IMR-90 (cell line): Measurements from ENCODE around the gene PMS1. TPM values are rescaled to one million over a fixed set of nuclear protein-coding genes. Genes with fewer than 3 reads are reported as not detected.
A peak's percentile ranks its signal among the peaks of the same experiment; 100 is the strongest.

ENCODE experiments used
- ATAC-seq: fragments of 200-7000 bp; cut with Tn5 transposase; 2 replicates; pipeline ENCODE4 v1.9.1; 2020; ENCODE audit warnings: low read depth, mild to moderate bottlenecking, moderate library complexity
- BruUV-seq: library from RNA; stranded (reverse); fragments of 400-500 nt; replicated peaks from 2 replicates; lab custom pipeline; 2021; lab: Mats Ljungman, UMichigan
- CTCF ChIA-PET: fragments of 300-600 bp; formaldehyde crosslinking; extraction: SDS; loops from one replicate; lab custom pipeline; 2021; ENCODE audit warnings: antibody characterized with exemption; lab: Yijun Ruan, JAX
- POLR2A ChIA-PET: fragments of 300-600 bp; sonication (Branson Sonifier 250); formaldehyde crosslinking; loops from one replicate; lab custom pipeline; 2022; ENCODE audit warnings: antibody characterized with exemption; ENCODE audit not compliant: unreplicated experiment; lab: Charles Lee
- DNase-seq: peaks from one replicate; pipeline ENCODE4 v3.0.0; 2013
- H2AFZ ChIP-seq: replicated peaks from 2 replicates; pipeline ENCODE3; 2013; ENCODE audit warnings: low read length, mild to moderate bottlenecking; ENCODE audit not compliant: poor library complexity
- H2AK5ac ChIP-seq: 2 replicates; pipeline ENCODE4 v1.6.1; 2013; ENCODE audit warnings: low read depth, low read length, inconsistent platforms
- H2AK9ac ChIP-seq: replicated peaks from 2 replicates; pipeline ENCODE3; 2013; ENCODE audit warnings: mild to moderate bottlenecking, low read depth, low read length, moderate library complexity; ENCODE audit not compliant: poor library complexity
- H2BK120ac ChIP-seq: 2 replicates; pipeline ENCODE4 v1.6.1; 2013; ENCODE audit warnings: low read depth, low read length, inconsistent platforms
- H2BK15ac ChIP-seq: 3 replicates; pipeline ENCODE4 v1.6.1; 2013; ENCODE audit warnings: low read depth, low read length, inconsistent platforms
- H2BK20ac ChIP-seq: 2 replicates; pipeline ENCODE4 v1.6.1; 2013; ENCODE audit warnings: low read depth, mild to moderate bottlenecking, inconsistent platforms, low read length, moderate library complexity
- H2BK5ac ChIP-seq: 2 replicates; pipeline ENCODE4 v1.6.1; 2013; ENCODE audit warnings: mild to moderate bottlenecking, low read depth, low read length, inconsistent platforms; ENCODE audit not compliant: poor library complexity, severe bottlenecking
- H3K14ac ChIP-seq: replicated peaks from 2 replicates; pipeline ENCODE4 v1.6.1; 2013; ENCODE audit warnings: low read depth, low read length, inconsistent platforms
- H3K18ac ChIP-seq: 2 replicates; pipeline ENCODE4 v1.6.1; 2013; ENCODE audit warnings: low read depth, low read length, control low read depth
- H3K23ac ChIP-seq: 2 replicates; pipeline ENCODE4 v1.6.1; 2013; ENCODE audit warnings: low read depth, low read length, inconsistent platforms
- H3K27ac ChIP-seq: 2 replicates; pipeline ENCODE4 v1.5.1; 2013; ENCODE audit warnings: mild to moderate bottlenecking, control low read depth, low read length; ENCODE audit not compliant: insufficient read depth
- H3K27me3 ChIP-seq: 2 replicates; pipeline ENCODE4 v1.6.1; 2013; ENCODE audit warnings: low read length; ENCODE audit not compliant: control insufficient read depth, insufficient read depth
- H3K36me3 ChIP-seq: 2 replicates; pipeline ENCODE4 v1.6.1; 2013; ENCODE audit warnings: low read length, mixed read lengths; ENCODE audit not compliant: control insufficient read depth, insufficient read depth
- H3K4ac ChIP-seq: 2 replicates; pipeline ENCODE4 v1.6.1; 2013; ENCODE audit warnings: low read depth, low read length, inconsistent platforms
- H3K4me1 ChIP-seq: 2 replicates; pipeline ENCODE4 v1.6.1; 2013; ENCODE audit warnings: low read length, mixed read lengths; ENCODE audit not compliant: control insufficient read depth, insufficient read depth
- H3K4me2 ChIP-seq: 2 replicates; pipeline ENCODE4 v1.6.1; 2013; ENCODE audit warnings: low read depth, mild to moderate bottlenecking, control low read depth, low read length, moderate library complexity
- H3K4me3 ChIP-seq: 2 replicates; pipeline ENCODE4 v1.5.1; 2013; ENCODE audit warnings: low read depth, mild to moderate bottlenecking, control low read depth, low read length, moderate library complexity; ENCODE audit not compliant: insufficient read depth
- H3K56ac ChIP-seq: 2 replicates; pipeline ENCODE4 v1.6.1; 2013; ENCODE audit warnings: low read length, inconsistent platforms; ENCODE audit not compliant: insufficient read depth; ENCODE audit errors: extremely low read depth
- H3K79me1 ChIP-seq, 2 experiments: 2 replicates each; pipeline ENCODE4 v1.6.1; 2013; ENCODE audit warnings: low read length in 2 of 2, inconsistent platforms in 1 of 2, low read depth in 1 of 2
- H3K9ac ChIP-seq: 2 replicates; pipeline ENCODE4 v1.6.1; 2013; ENCODE audit warnings: low read depth, low read length, control low read depth
- H3K9me1 ChIP-seq: 2 replicates; pipeline ENCODE4 v1.6.1; 2013; ENCODE audit warnings: low read length, inconsistent platforms; ENCODE audit not compliant: insufficient read depth
- H3K9me3 ChIP-seq: 2 replicates; pipeline ENCODE4 v1.6.1; 2013; ENCODE audit warnings: low read length; ENCODE audit not compliant: control insufficient read depth, insufficient read depth
- H4K20me1 ChIP-seq: 2 replicates; pipeline ENCODE4 v1.6.1; 2013; ENCODE audit warnings: low read length, inconsistent platforms; ENCODE audit not compliant: insufficient read depth
- H4K5ac ChIP-seq: 2 replicates; pipeline ENCODE4 v1.6.1; 2013; ENCODE audit warnings: mild to moderate bottlenecking, low read depth, low read length, control low read depth
- H4K8ac ChIP-seq, 2 experiments: 2 replicates each; pipeline ENCODE4 v1.6.1; 2013; ENCODE audit warnings: low read depth in 2 of 2, low read length in 2 of 2, control low read depth in 1 of 2, inconsistent platforms in 1 of 2
- H4K91ac ChIP-seq: 2 replicates; pipeline ENCODE4 v1.6.1; 2013; ENCODE audit warnings: low read depth, low read length, inconsistent platforms; ENCODE audit not compliant: insufficient read depth
- BHLHE40 ChIP-seq: fragments of 150-350 bp; IDR thresholded peaks from 2 replicates; pipeline ENCODE4 v1.6.1; 2016; ENCODE audit warnings: mild to moderate bottlenecking, low read depth, low read length
- CEBPB ChIP-seq: IDR thresholded peaks from 2 replicates; pipeline ENCODE4 v1.6.1; 2012; ENCODE audit warnings: low read depth, low read length, improper control_type of control experiment
- CHD1 ChIP-seq: IDR thresholded peaks from 2 replicates; pipeline ENCODE4 v1.6.1; 2012; ENCODE audit warnings: low read depth, low read length, improper control_type of control experiment
- FOS ChIP-seq: fragments of 150-350 bp; IDR thresholded peaks from 2 replicates; pipeline ENCODE4 v1.6.1; 2016; ENCODE audit warnings: low read depth, low read length
- MAFK ChIP-seq: IDR thresholded peaks from 2 replicates; pipeline ENCODE4 v1.6.1; 2012; ENCODE audit warnings: low read depth, low read length, improper control_type of control experiment
- MAZ ChIP-seq: IDR thresholded peaks from 2 replicates; pipeline ENCODE4 v1.6.1; 2012; ENCODE audit warnings: low read depth, mild to moderate bottlenecking, low read length, improper control_type of control experiment, moderate library complexity, borderline replicate concordance
- MXI1 ChIP-seq: IDR thresholded peaks from 2 replicates; pipeline ENCODE4 v1.6.1; 2012; ENCODE audit warnings: low read depth, mild to moderate bottlenecking, low read length, moderate library complexity, borderline replicate concordance
- NFE2L2 ChIP-seq: fragments of 150-350 bp; IDR thresholded peaks from 2 replicates; pipeline ENCODE4 v1.6.1; 2016; ENCODE audit warnings: low read depth, mild to moderate bottlenecking, low read length
- POLR2A ChIP-seq: IDR thresholded peaks from 2 replicates; pipeline ENCODE4 v1.6.1; 2012; ENCODE audit warnings: mild to moderate bottlenecking, low read depth, low read length
- RAD21 ChIP-seq: IDR thresholded peaks from 2 replicates; pipeline ENCODE4 v1.6.1; 2012; ENCODE audit warnings: low read length, improper control_type of control experiment
- RFX5 ChIP-seq: IDR thresholded peaks from 2 replicates; pipeline ENCODE4 v1.8.0; 2012; ENCODE audit warnings: low read depth, mild to moderate bottlenecking, low read length, moderate library complexity
- SMC3 ChIP-seq: fragments of 150-350 bp; IDR thresholded peaks from 2 replicates; pipeline ENCODE4 v1.6.1; 2016; ENCODE audit warnings: low read depth, mild to moderate bottlenecking, antibody characterized with exemption, low read length, moderate library complexity
- WGBS, 2 experiments: methylation state at CpG; one replicate each; pipeline versions ENCODE4 v1.1.5 to v1.1.7; 2013; ENCODE audit warnings: missing lambda C conversion rate in 2 of 2; ENCODE audit not compliant: insufficient read length in 1 of 2; ENCODE audit errors: extremely low coverage in 2 of 2; 5-methylcytosine and 5-hydroxymethylcytosine counted together
- dilution Hi-C: fragments of 300-500 bp; cut with HindIII; formaldehyde crosslinking; loops from one replicate; pipeline ENCODE4 v1.14.3; 2018; ENCODE audit warnings: low sequenced_read_pairs; ENCODE audit not compliant: unreplicated experiment
- in situ Hi-C: fragments of 300-500 bp; cut with MboI; formaldehyde crosslinking; loops from 3 replicates; pipeline ENCODE4 v1.14.3; 2019; ENCODE audit warnings: low sequenced_read_pairs, inconsistent platforms, mixed read lengths
- intact Hi-C: fragments of 100-400 bp; cut with micrococcal nuclease; formaldehyde crosslinking; loops from 2 replicates; pipeline ENCODE4 v1.10.0; 2022
- polyA plus RNA-seq, 3 experiments: library from polyadenylated mRNA; depleted of rRNA; stranded (reverse); fragments of >200 nt; gene quantifications; 2 replicates each; pipeline ENCODE4 v1.2.3, GENCODE V29; 2012; ENCODE audit warnings: low replicate concordance in 1 of 3
- total RNA-seq: library from RNA; depleted of rRNA; stranded (reverse); fragments of >200 nt; gene quantifications from 2 replicates; pipeline ENCODE4 v1.2.3, GENCODE V29; 2012
- TF ChIP-seq, protein P1 (sequence below): fragments of 150-350 bp; IDR thresholded peaks from 2 replicates; pipeline ENCODE4 v1.6.1; 2016; ENCODE audit warnings: low read depth, mild to moderate bottlenecking, low read length, moderate library complexity, borderline replicate concordance
- TF ChIP-seq, protein P2 (sequence below): fragments of 150-350 bp; IDR thresholded peaks from 2 replicates; pipeline ENCODE4 v1.6.1; 2017; ENCODE audit warnings: mild to moderate bottlenecking, antibody characterized with exemption, low read length, low read depth
- TF ChIP-seq, protein P3 (sequence below): conservative IDR thresholded peaks from 2 replicates; pipeline ENCODE4 v1.5.1; 2012; ENCODE audit warnings: mild to moderate bottlenecking, low read depth, low read length, improper control_type of control experiment

Gene PMS1
- total and polyA plus RNA-seq, 2 of the 4 experiments (the other 2 are of a cell fraction) = 8.1 to 10.6 TPM

DNA sequence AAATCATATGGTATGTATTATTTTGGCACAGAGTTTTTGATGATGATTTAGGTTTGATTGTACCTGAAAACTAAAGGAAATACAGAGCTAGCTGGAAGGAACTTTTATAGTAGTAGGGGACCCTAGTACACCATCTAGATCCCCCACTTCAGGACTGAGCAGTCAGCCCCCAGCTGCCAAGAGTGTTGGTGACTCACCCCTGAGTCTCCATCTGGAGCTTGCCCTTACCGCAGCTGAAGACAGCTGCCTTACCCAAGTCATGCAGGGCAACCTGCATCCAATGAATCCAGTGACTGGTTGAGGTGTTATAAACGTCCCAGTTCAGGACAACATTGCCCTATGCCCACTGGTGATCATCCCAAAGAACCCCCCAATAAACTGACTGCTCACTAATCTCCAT lies 15.3 kb downstream of the PMS1 start:
- ChIA-PET CTCF (interaction anchor here (0.9 to 1.6 kb wide), 3 partner anchors 9 to 224 kb away, joined by 3 to 4 read pairs (median 3); no protein-coding TSS in a partner anchor), POLR2A (interaction anchor here (0.6 kb wide), 1 partner anchor 37 kb away, joined by 3 read pairs; the partner anchor contains the start of gene OSGEPL1)
- H2AFZ ChIP-seq = peak overlapping the region; percentile 49
- H2BK120ac ChIP-seq = peak overlapping the region; percentile 23
- BruUV-seq = no TSS peak
- H3K14ac ChIP-seq = peak overlapping the region; percentile 50; the same call in 1 of the 2 replicates
- no peak overlapping the region for H3K9ac ChIP-seq
- H3K27me3 ChIP-seq = no peaks in the 10 kb centered on the region
- peak overlapping the region; percentile 51 for H2AK9ac ChIP-seq
- H3K23ac ChIP-seq = no peak overlapping the region
- peak overlapping the region in 1 of 2 experiments; percentile 62; a peak in 2 of 4 replicates for H4K8ac ChIP-seq
- H4K91ac ChIP-seq = peak overlapping the region; percentile 30; the same call in 1 of the 2 replicates
- no peaks in the 10 kb centered on the region for H4K20me1 ChIP-seq
- peak overlapping the region; percentile 61; the same call in 1 of the 2 replicates for H2BK20ac ChIP-seq
- no peak overlapping the region for H3K27ac ChIP-seq
- H3K56ac ChIP-seq = no peak overlapping the region
- peaks cover 4% of the 10 kb centered on the region; the same call in 1 of the 2 replicates for H3K36me3 ChIP-seq
- H3K4me2 ChIP-seq = 0 out of 2 replicates have a peak overlapping the region, but pooled peaks have one; percentile 2
- H4K5ac ChIP-seq = no peak overlapping the region; the same call in 1 of the 2 replicates
- no peak overlapping the region for H3K4me3 ChIP-seq
- H3K9me3 ChIP-seq = no peaks in the 10 kb centered on the region
- no CpG with 5 or more reads among the region's 2 CpGs for WGBS, 2 experiments
- H3K4me1 ChIP-seq = peaks cover 8% of the 10 kb centered on the region; the same call in 1 of the 2 replicates
- peak overlapping the region; percentile 7; the same call in 1 of the 2 replicates for H3K18ac ChIP-seq
- in situ Hi-C loops (loop anchor here (5.0 kb wide), 1 partner anchor 268 kb away; no protein-coding TSS in a partner anchor), intact Hi-C loops (no loop called here), dilution Hi-C loops (no loop called here)
- peak; percentile 83 for DNase-seq
- H2BK5ac ChIP-seq = peak overlapping the region; percentile 77
- ATAC-seq = peak; percentile 81
- peak overlapping the region; percentile 44; the same call in 1 of the 2 replicates for H3K4ac ChIP-seq
- H3K79me1 ChIP-seq = peaks cover 12 to 18% of the 10 kb centered on the region in 2 experiments
- peak overlapping the region; percentile 5; the same call in 1 of the 2 replicates for H2AK5ac ChIP-seq
- H2BK15ac ChIP-seq = peak overlapping the region; percentile 8; the same call in 1 of the 3 replicates
- peaks cover 5% of the 10 kb centered on the region for H3K9me1 ChIP-seq
- TF ChIP-seq MAFK (no peak), CEBPB (peak; percentile 19; the same call in 1 of the 2 replicates), MXI1 (no peak), SMC3 (no peak), CHD1 (no peak), POLR2A (no peak), RFX5 (no peak), RAD21 (no peak), NFE2L2 (no peak), FOS (peak; percentile 73), MAZ (no peak), BHLHE40 (no peak)
- TF ChIP-seq, protein P1, sequence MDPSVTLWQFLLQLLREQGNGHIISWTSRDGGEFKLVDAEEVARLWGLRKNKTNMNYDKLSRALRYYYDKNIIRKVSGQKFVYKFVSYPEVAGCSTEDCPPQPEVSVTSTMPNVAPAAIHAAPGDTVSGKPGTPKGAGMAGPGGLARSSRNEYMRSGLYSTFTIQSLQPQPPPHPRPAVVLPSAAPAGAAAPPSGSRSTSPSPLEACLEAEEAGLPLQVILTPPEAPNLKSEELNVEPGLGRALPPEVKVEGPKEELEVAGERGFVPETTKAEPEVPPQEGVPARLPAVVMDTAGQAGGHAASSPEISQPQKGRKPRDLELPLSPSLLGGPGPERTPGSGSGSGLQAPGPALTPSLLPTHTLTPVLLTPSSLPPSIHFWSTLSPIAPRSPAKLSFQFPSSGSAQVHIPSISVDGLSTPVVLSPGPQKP = no peak
- TF ChIP-seq, protein P2, sequence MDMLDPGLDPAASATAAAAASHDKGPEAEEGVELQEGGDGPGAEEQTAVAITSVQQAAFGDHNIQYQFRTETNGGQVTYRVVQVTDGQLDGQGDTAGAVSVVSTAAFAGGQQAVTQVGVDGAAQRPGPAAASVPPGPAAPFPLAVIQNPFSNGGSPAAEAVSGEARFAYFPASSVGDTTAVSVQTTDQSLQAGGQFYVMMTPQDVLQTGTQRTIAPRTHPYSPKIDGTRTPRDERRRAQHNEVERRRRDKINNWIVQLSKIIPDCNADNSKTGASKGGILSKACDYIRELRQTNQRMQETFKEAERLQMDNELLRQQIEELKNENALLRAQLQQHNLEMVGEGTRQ = no peak
- TF ChIP-seq, protein P3, sequence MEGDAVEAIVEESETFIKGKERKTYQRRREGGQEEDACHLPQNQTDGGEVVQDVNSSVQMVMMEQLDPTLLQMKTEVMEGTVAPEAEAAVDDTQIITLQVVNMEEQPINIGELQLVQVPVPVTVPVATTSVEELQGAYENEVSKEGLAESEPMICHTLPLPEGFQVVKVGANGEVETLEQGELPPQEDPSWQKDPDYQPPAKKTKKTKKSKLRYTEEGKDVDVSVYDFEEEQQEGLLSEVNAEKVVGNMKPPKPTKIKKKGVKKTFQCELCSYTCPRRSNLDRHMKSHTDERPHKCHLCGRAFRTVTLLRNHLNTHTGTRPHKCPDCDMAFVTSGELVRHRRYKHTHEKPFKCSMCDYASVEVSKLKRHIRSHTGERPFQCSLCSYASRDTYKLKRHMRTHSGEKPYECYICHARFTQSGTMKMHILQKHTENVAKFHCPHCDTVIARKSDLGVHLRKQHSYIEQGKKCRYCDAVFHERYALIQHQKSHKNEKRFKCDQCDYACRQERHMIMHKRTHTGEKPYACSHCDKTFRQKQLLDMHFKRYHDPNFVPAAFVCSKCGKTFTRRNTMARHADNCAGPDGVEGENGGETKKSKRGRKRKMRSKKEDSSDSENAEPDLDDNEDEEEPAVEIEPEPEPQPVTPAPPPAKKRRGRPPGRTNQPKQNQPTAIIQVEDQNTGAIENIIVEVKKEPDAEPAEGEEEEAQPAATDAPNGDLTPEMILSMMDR = no peak
